Measurements from ENCODE around the gene MEX3B.
"Not testable (repeated sequence)": the region's sequence is repeated elsewhere in the genome, so short reads cannot be mapped to it uniquely, and the experiment has no call there.

Gene MEX3B

GRCh38 chr15:82047453-82048400, 1.9 kb upstream of the MEX3B start:
- DNase-seq: no peak

- DNase-seq: peak; percentile 89
Observed at GRCh38 chr15:82046666-82047452, 1.0 kb upstream of the MEX3B start.

DNA sequence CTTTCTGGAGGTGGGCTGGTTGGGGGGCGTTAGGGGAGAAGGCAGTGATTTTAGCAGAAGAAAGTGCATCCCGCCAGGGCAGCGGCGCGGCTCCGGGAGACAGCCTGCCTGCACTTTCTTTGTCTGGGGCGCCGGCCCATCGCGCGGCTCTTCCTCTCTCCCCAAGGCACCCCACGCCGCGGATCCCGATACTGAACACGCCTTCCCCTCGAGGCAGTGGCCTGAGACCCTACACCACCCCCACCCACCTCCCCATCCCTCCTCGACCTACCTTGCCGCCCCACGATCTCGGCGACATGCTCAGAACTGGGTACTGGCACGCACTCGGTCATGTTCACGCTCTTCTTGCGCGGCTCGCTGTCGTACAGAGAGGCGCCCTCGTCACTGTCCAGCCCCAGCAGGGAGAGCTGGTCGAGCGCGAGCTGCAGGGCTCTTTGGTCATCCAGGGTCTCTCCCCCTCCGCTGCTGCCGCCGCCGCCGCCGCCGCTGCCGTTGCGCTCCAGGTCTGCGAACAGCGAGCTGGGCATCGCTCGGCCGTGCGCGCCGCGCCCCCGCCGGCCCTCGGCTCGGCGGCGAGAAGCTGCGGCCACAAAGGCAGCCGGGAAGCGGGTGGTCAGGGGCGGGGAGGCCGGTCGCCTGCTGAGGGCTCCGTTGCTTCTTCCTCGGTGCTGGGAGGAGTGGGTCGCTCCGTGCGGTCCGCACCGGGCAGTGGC, 483 bp downstream of the MEX3B start:
- peak; percentile 25 for DNase-seq

DNA sequence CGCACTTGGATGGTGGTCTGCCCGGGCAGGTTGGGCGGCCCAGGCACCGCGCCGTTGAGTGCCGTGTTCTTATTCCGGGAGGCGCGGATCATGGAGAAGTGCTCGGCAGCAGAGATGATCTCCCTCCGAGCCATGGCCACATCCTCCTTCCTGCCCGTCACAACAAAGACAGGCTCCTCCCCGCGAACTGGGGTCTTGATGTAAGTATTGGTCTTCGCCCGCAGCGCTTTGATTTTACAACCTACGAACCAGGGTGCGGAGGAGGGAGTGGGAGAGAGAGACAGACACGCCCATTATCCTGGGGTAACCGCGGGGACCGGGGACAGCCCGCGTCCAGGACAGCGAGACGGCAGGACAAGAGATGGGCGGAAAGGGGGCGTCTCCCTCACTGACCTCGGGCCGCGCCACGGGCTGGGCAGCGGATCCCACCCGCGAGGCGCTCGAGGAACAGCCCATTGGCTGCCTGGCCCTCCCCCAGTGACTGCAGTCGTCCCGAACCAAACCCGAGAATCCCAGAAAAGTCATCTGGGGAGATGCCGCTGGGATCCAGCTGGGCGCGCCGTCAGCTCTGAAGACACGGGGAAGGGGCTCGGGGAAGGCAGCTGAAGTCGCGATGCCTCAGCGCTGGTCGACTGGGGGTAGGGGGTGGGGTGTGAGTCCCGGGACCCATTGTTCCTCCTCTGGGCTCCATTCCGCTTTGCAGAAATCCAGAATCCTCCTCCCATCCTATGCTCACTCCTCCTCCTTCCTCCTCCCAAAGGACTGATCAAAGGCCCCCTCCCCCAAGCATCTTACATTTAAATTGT, 1.2 kb downstream of the MEX3B start:
- DNase-seq: peak; percentile 24

GRCh38 chr15:82043796-82044372, 1.9 kb downstream of the MEX3B start:
- DNase-seq: no peak

DNA sequence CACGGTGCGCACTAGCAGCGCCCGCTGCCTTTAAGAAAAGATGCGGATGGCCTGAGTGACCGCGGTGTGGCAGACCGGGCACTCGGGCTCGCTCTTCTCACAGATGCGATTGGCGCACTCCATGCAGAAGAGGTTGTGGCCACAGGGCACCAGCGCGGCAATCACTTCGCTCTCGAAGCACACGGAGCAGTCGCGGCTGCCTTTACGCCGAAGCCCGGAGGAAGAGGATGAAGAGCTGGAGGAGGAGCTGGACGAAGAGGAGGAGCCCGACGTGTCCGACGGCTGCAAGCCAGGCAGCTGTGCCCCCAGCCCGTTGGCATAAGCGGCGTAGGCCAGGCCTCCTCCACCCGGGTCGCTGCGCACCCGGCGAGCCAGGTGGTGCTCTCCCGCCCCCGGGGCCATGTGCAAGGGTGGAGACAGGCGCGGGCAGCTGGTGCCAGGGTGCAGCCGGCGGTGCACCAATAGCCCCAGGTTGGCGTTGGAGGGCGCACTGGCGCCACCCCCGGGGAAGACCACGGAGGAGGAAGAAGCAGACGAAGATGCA, 2.6 kb downstream of the MEX3B start:
- DNase-seq: no peak

DNA sequence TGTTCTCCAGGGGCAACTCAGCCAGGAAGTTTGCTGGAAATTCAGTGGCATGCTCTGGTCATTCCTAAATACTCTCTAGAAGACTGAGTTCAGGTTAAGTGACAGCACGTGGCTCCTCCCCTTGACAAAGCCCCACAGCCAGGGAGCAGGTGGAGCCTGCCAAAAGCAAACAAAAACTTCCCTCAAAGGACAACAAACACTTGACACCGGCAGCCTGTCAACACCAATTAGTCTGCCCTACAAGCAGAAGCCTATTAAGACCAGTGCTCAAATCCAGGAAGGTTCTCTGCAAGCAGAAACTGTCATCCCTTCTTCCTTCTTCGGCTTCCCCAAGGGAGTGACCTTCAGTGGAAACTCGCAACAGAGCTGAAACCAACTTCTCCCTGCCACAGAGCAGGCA, 5.0 kb downstream of the MEX3B start:
- DNase-seq: no peak

DNA sequence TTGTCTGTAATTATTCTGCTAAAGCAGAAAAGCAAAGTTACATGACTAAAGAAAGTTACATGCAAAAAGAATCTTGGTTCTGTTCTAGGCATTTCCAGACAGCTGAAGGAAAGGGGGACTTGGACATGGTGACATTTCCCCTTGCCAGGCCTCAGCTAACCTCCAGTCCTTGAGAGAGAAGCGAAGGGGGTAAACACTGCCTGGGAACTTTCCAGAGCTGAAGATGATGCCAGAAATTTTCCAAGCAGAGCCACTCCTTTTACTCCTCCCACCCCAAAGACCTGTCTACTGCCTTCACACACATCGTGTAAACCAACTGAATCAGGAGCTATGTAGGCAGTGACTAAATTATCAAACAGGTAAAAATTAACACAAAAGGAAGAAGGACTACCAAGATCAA, 5.4 kb downstream of the MEX3B start:
- DNase-seq: no peak

DNA sequence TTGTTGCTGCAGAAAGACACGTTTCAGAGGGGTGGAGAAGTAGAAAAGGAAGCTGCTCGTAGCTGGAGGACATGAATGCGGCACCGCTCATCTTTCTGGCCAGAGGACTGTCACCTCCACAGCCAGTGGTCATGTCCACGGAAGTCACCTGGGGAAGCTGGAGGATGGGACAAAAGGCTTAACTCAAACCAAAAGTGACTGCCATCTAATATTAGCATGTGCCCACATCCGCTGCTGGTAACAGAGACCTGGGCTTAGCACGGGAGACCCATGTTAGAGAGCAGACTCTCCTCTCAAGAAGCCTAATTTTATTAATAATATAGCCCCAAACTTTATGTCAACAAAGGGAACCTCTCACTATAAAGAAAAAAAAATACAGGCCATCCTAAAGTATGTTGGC, 5.9 kb downstream of the MEX3B start:
- DNase-seq: no peak

DNA sequence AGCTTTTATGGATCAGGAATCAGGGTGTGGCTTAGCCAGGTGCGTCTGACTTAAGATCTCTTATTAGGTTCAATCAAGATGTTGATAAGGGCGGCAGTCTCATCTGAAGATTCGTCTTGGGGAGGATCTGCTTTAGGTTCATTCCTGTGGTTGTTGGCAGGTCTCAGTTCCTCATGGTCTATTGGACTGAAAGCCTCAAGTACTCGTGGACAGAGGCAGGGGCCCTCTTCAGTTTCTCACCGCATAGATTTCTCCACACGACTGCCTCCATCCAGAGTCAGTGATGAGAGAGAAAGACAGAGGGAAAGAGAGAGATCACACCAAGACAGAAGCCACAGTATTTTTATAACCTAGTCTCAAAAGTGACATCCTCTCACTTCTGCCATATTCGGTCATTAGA, 9.4 kb downstream of the MEX3B start:
- no peak for DNase-seq

GRCh38 chr15:82031871-82032270, 13.9 kb downstream of the MEX3B start:
- no peak for DNase-seq

- no peak for DNase-seq
Observed at GRCh38 chr15:82030176-82030575, 15.6 kb downstream of the MEX3B start.

GRCh38 chr15:82028163-82028562, 17.7 kb downstream of the MEX3B start:
- not testable (repeated sequence) for DNase-seq

DNA sequence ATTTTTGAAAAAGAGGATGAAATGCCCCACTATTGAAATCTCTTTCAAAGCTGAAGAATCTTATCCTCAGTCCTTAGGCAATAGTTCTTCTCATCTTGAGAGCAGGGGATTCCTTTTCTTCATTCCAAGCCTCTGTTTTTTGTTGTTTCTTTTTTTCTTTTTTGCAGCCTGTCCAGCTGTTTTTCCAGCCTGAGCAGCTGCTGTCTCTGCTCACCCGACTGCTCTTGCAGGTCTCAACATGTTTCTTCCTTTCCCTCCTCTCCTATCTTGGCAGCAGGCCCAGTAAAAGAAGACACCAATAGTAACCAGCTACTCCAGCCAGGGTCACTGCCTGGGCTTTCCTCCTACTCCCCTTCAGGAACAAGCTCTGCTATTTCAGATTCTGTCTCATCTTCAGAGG, 23.8 kb downstream of the MEX3B start:
- no peak for DNase-seq

- no peak for DNase-seq
Observed at GRCh38 chr15:82020625-82021394, 25.0 kb downstream of the MEX3B start.

DNA sequence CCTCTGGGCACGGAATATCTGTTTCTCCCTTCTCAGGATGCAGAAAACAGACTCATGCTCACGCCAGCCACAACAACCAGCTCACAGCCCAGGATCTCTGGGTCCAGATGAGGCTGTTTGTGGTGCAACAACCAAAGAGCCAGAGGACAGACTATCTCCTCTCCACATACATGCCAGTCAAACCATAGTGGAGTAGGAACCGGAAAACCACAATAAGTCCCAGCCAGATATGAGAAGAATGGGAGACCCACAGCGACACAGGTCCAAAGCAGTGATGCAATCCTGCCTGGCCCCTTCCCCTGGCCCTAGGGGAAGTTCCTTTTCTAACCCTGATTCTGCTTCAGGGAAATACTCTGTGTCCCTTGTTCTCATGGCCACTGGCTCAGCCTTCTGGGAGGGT, 27.6 kb downstream of the MEX3B start:
- DNase-seq: no peak

DNA sequence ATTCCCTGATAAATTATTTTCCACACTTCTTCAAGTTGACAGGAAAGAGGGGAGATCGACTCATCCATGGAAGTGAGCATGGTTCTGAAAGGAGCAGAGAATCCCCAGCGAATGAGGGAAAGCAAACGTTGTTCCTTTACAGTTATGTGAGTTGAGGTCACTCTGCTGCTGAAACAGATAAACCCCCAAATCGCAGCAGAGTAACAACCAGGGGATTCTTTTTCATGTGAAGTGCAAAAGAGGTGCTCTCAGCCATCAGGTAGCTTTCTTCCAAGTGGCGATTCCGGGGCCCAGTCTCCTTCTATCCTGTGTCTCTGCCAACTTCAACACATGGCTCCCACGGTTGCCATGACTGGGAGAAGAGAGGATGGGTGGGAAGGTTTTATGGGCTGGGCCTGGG, 28.2 kb downstream of the MEX3B start:
- DNase-seq: no peak

- DNase-seq: no peak
Observed at GRCh38 chr15:82014989-82015388, 30.8 kb downstream of the MEX3B start.

GRCh38 chr15:82012908-82013307, 32.9 kb downstream of the MEX3B start:
- no peak for DNase-seq

- no peak for DNase-seq
Observed at GRCh38 chr15:82005239-82005638, 40.6 kb downstream of the MEX3B start.

DNA sequence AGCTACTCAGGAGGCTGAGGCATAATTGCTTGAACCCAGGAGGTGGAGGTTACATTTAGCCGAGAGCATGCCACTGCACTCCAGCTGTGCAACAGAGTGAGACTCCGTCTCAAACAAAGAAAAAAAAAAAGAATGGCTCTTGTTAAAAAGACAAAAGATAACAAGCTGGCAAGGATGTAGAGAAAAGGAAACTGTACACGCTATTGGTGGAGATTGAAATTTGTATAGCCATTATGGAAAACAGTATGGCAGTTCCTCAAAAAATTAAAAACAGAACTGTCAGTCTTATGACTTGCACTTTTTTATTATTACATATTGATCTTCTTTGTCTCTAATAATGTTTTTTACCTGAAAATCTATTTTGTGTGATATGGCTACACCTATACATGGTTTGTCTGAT, 41.9 kb downstream of the MEX3B start:
- no peak for DNase-seq

All from activated naive CD4-positive, alpha-beta T cell treated with Interleukin-2 at 50 U/mL for 16 hours (primary cell).